Heart right ventricle (tissue), 16 donors: Measurements from ENCODE around the gene KCNT1. TPM values are rescaled to one million over a fixed set of nuclear protein-coding genes. Genes with fewer than 3 reads are reported as not detected.

ENCODE experiments used
- ATAC-seq, 8 donors: fragments of 200-7000 bp; cut with Tn5 transposase; one replicate each; pipeline ENCODE4 v1.9.1; 2020; ENCODE audit warnings: mild to moderate bottlenecking in 8 of 8, moderate library complexity in 8 of 8, moderate number of reproducible peaks in 1 of 8
- DNase-seq, 2 donors: peaks; one replicate each; pipeline ENCODE4 v3.0.0-alpha.2; 2020
- H3K27ac ChIP-seq, 10 donors: fragments of 200-600 bp; sonication (generic) in 2 of 10; one replicate each; pipeline versions ENCODE4 v1.5.0 to v1.8.0; 2020 to 2022; ENCODE audit warnings: mild to moderate bottlenecking in 3 of 10
- H3K27me3 ChIP-seq, 7 donors: fragments of 200-600 bp; one replicate each; pipeline ENCODE4 v1.8.0; 2021 to 2022; ENCODE audit warnings: mild to moderate bottlenecking in 2 of 7
- H3K36me3 ChIP-seq, 9 donors: fragments of 200-600 bp; sonication (generic) in 1 of 9; one replicate each; pipeline versions ENCODE4 v1.5.0 to v1.8.0; 2020 to 2022; ENCODE audit warnings: mild to moderate bottlenecking in 2 of 9
- H3K4me1 ChIP-seq, 9 donors: fragments of 200-600 bp; sonication (generic) in 1 of 9; one replicate each; pipeline versions ENCODE4 v1.5.0 to v1.8.0; 2020 to 2022; ENCODE audit warnings: mild to moderate bottlenecking in 4 of 9
- H3K4me3 ChIP-seq, 10 donors: fragments of 200-600 bp; sonication (generic) in 2 of 10; one replicate each; pipeline versions ENCODE4 v1.5.0 to v1.8.0; 2020 to 2022; ENCODE audit warnings: mild to moderate bottlenecking in 7 of 10, moderate library complexity in 2 of 10
- H3K9me3 ChIP-seq, 11 donors: fragments of 200-600 bp in 10 of 11; sonication (generic) in 2 of 11; one replicate each; pipeline versions ENCODE4 v1.5.0 to v1.8.0; 2013 to 2022; ENCODE audit warnings: mild to moderate bottlenecking in 2 of 11, control low read depth in 1 of 11, moderate library complexity in 1 of 11
- CTCF ChIP-seq, 9 donors: fragments of 200-600 bp; sonication (generic) in 2 of 9; IDR thresholded peaks; one replicate each; pipeline versions ENCODE4 v1.5.0 to v1.8.0; 2021 to 2022; ENCODE audit warnings: antibody characterized with exemption in 9 of 9, mild to moderate bottlenecking in 5 of 9, moderate library complexity in 1 of 9
- WGBS, 2 donors: extraction: QIAGEN DNeasy Blood & Tissue Kit; methylation state at CpG; one replicate each; pipeline ENCODE4 v1.1.7; 2013; ENCODE audit warnings: inconsistent platforms in 1 of 2; 5-methylcytosine and 5-hydroxymethylcytosine counted together
- intact Hi-C, 10 donors: fragments of 100-400 bp; cut with DNase I; formaldehyde crosslinking; loops; one replicate each; pipeline versions ENCODE4 v1.11.1 to v1.14.2; 2022
- polyA plus RNA-seq, 2 donors: library from polyadenylated mRNA; stranded (reverse); fragments of 200-250 nt; gene quantifications; one replicate each; pipeline ENCODE4 v1.2.3, GENCODE V29; 2013
- total RNA-seq, 10 donors: library from RNA; stranded (reverse); fragmentation: NEBNext Ultra II Directional in 3 of 10; extraction: Animal tissue kit (Norgen Biotek cat#: 25700) in 3 of 10; gene quantifications; one replicate each; pipeline versions ENCODE4 v1.2.1 to v1.2.4, GENCODE V29; 2021 to 2023
- donor health status: Arrhythmogenic right ventricular cardiomyopathy.
- donor health status: ischemic (EF 13 %, LVEDD 7.1; RV severe dilation, severe dysfunction).
- donor health status: healthy with polysubstance abuse.
- donor health status: DM: no; HTN: yes; CAD: no.
- donor health status: DM: no; HTN: no; CAD: no.
- donor health status: ischemic (EF 25% LVEDD 6.9; RV normal size, moderate dysfunction).
- donor health status: ischemic (EF 25% LVEDD 5.7; RV mildly dilated, moderate dysfunction).
- donor health status: healthy.
- donor health status: DM: yes; HTN: yes; CAD: no.
- donor health status: Ischemic cardiomyopathy.
- donor health status: ischemic (EF 35%, LVEDD 5.7; RV mildly dilated, moderate dysfunction).
- donor health status: nonischemic (EF 11% LVEDD 7.7; RV severe dilation, severe dysfunction).
- donor health status: DM: yes; HTN: yes; CAD: no.
- donor health status: PGD.
- donor health status: ischemic (EF 29% LVEDD 5.4; RV normal size, mild dysfunction).
- donor health status: nonischemic (EF 23%, LVEDD 6.1; RV moderate dilation, normal function).

KCNT1 gene
- total and polyA plus RNA-seq, 12 donors: 0.14 to 14.1 (median 4.2) TPM

DNA sequence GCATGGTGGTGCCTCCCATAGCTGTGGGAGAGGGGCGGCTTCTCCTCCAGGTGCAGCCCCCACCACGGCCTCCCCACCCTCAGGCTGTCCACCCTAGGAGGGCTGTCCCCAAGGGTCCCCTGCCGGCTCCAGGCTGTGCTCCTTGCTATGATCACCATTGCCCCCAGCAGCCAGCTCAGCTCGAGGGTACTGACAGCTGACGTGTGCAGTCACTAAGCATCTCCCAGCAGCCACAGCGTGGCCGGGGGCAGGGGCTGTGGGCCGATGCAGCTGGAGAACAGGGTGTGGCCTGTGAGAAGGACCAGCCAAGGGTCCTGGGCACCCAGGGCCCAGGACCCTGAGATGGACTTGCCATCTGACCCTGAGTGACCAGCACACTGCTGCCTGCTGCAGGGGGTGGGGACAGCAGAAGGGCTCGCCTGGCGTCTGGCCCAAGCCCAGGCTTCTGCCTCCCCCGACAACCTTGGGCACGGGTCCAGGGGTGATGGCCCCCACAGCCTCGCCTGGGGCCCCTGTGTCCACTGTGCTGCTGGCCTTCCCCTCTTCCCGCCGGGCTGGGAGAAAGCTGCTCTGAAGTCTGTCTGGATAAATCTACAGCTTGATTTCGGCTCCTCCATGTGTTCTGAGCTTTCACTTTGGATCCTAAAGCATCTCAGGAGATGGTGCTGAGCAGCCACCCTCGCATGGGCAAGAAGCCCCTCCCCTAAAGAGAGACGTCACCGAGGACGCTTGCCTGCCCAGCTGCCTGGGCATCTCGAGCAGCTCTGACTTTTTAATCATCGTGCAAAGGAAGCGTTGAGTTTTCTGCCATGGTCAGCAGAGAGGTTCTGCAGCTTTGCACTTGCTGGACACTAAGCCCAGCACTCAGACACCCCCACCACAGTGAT, 5.5 kb downstream of the KCNT1 start:
- intact Hi-C loops: loop anchor here in 2 of 10 donors (10.0 kb wide), 1 partner anchor 417 kb away; no protein-coding TSS in a partner anchor
- Histone ChIP-seq H3K36me3 (no peaks in the 10 kb centered on the region), H3K27ac (no peak overlapping the region), H3K4me3 (no peak overlapping the region), H3K27me3 (peaks cover under 1 to 41% (median 28%) of the 10 kb centered on the region in 7 donors), H3K4me1 (peaks cover 0 to 17% (median under 1%) of the 10 kb centered on the region in 9 donors), H3K9me3 (no peaks in the 10 kb centered on the region)
- no peak for ATAC-seq
- DNase-seq: no peak
- 39 to 46% methylated on average over 23 of the region's 23 CpGs for WGBS, 2 donors
- TF ChIP-seq CTCF (IDR thresholded peaks at IDR 0.05): no peak

DNA sequence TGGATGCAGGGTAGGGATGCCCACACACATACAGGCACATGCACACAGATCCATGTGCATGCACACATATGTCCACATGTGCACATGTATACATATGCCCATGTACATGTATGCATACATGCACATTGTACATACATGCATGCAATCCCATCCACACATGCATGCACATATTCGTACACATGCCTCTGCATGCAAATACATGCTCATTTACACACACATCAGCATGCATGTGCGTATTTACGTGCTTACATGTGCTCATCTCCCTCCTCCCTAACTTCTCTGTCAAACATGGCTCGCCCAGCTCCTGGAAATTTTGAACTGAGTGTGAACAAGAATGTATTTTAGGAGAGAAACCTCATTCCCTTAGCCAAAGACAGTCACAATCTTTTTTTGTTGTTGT, 6.2 kb downstream of the KCNT1 start:
- no peak overlapping the region for H3K27ac ChIP-seq
- intact Hi-C loops: loop anchor here in 2 of 10 donors (10.0 kb wide), 1 partner anchor 417 kb away; no protein-coding TSS in a partner anchor
- ATAC-seq (no peak), DNase-seq (no peak)
- H3K4me3 ChIP-seq: no peak overlapping the region
- 86 to 87% methylated on average over 4 of the region's 4 CpGs for WGBS, 2 donors
- H3K36me3 ChIP-seq: no peaks in the 10 kb centered on the region
- H3K27me3 ChIP-seq: peaks cover 0 to 40% (median 28%) of the 10 kb centered on the region in 7 donors
- H3K9me3 ChIP-seq: no peaks in the 10 kb centered on the region
- no peak for TF ChIP-seq CTCF (IDR thresholded peaks at IDR 0.05)
- H3K4me1 ChIP-seq: peaks cover 0 to 15% (median 0%) of the 10 kb centered on the region in 9 donors

- Histone ChIP-seq H3K27me3 (peaks cover 6 to 46% (median 37%) of the 10 kb centered on the region in 7 donors), H3K4me1 (peaks cover 0 to 4% (median 0%) of the 10 kb centered on the region in 9 donors), H3K4me3 (no peak overlapping the region), H3K27ac (no peak overlapping the region), H3K9me3 (no peaks in the 10 kb centered on the region), H3K36me3 (no peaks in the 10 kb centered on the region)
- intact Hi-C loops: no loop called here
- TF ChIP-seq CTCF (IDR thresholded peaks at IDR 0.05): no peak
- ATAC-seq: no peak
- 85 to 88% methylated on average over 12 of the region's 12 CpGs for WGBS, 2 donors
- no peak for DNase-seq
These were observed 9.4 kb downstream of the KCNT1 start for GRCh38 chr9:135711391-135711790.

- no peaks in the 10 kb centered on the region for H3K9me3 ChIP-seq
- intact Hi-C loops: no loop called here
- no peak for DNase-seq
- 78 to 93% methylated on average over 10 of the region's 10 CpGs for WGBS, 2 donors
- no peak overlapping the region for H3K27ac ChIP-seq
- H3K27me3 ChIP-seq: peaks cover 6 to 50% (median 42%) of the 10 kb centered on the region in 7 donors
- no peak overlapping the region for H3K4me3 ChIP-seq
- no peaks in the 10 kb centered on the region for H3K36me3 ChIP-seq
- peaks cover 0 to 4% (median 0%) of the 10 kb centered on the region in 9 donors for H3K4me1 ChIP-seq
- no peak for ATAC-seq
- TF ChIP-seq CTCF (IDR thresholded peaks at IDR 0.05): no peak
These were observed 9.9 kb downstream of the KCNT1 start for GRCh38 chr9:135711881-135712280.
